GM12878 (cell line): ENCODE results near the gene PHLDA3. TPM values are rescaled to one million over a fixed set of nuclear protein-coding genes. Genes with fewer than 3 reads are reported as not detected.

Experiments
- ATAC-seq: fragments of 200-7000 bp; cut with Tn5 transposase; 3 replicates; pipeline ENCODE4 v1.9.1; 2020; ENCODE audit warnings: mild to moderate bottlenecking, moderate library complexity
- BruUV-seq: library from RNA; stranded (reverse); fragments of 400-500 nt; replicated peaks from 2 replicates; lab custom pipeline; 2021; lab: Mats Ljungman, UMichigan
- CTCF ChIA-PET: fragments of 300-600 bp; sonication (Branson Sonifier 250); formaldehyde crosslinking; extraction: SDS; loops from one replicate; lab custom pipeline; 2021; ENCODE audit warnings: inconsistent platforms; lab: Yijun Ruan, JAX
- POLR2A ChIA-PET: fragments of 350-600 bp; formaldehyde crosslinking; extraction: SDS; loops from one replicate; lab custom pipeline; 2021; ENCODE audit warnings: inconsistent platforms; lab: Charles Lee
- RAD21 ChIA-PET: fragments of 300-600 bp; sonication (Branson Sonifier 250); formaldehyde crosslinking; loops from one replicate; lab custom pipeline; 2023; ENCODE audit warnings: antibody characterized with exemption; ENCODE audit not compliant: unreplicated experiment; lab: Charles Lee
- SMC1A ChIA-PET: fragments of 300-600 bp; sonication (Branson Sonifier 250); formaldehyde crosslinking; loops from one replicate; lab custom pipeline; 2023; ENCODE audit not compliant: unreplicated experiment, uncharacterized antibody; lab: Charles Lee
- DNase-seq: peaks from one replicate; pipeline ENCODE4 v3.0.0-alpha.2; 2011; ENCODE audit warnings: low read depth, low spot score
- FAIRE-seq: peaks from 3 replicates; lab custom pipeline; 2011; peaks lifted over from hg19 to GRCh38; lab: Jason Lieb, UNC
- H2AFZ ChIP-seq: 2 replicates; pipeline ENCODE4 v1.6.0; 2011; ENCODE audit warnings: low read depth, low read length, control low read depth; ENCODE audit not compliant: control insufficient read depth
- H3K27ac ChIP-seq: 2 replicates; pipeline ENCODE4 v1.5.1; 2011; ENCODE audit warnings: control low read depth; ENCODE audit not compliant: control insufficient read depth, insufficient read depth
- H3K27me3 ChIP-seq, 2 experiments: replicated peaks in 1 of 2; 2 replicates each; pipeline versions ENCODE4 v1.6.0 to v1.6.1; 2011; ENCODE audit warnings: low read length in 1 of 2; ENCODE audit not compliant: control insufficient read depth in 2 of 2, insufficient read depth in 2 of 2
- H3K36me3 ChIP-seq, 2 experiments: 2 replicates each; pipeline ENCODE4 v1.5.1; 2011; ENCODE audit warnings: low read length in 1 of 2; ENCODE audit not compliant: control insufficient read depth in 2 of 2, insufficient read depth in 2 of 2
- H3K4me1 ChIP-seq: 2 replicates; pipeline ENCODE4 v1.6.1; 2011; ENCODE audit warnings: mild to moderate bottlenecking, low read length, moderate library complexity, mixed read lengths; ENCODE audit not compliant: control insufficient read depth, insufficient read depth
- H3K4me2 ChIP-seq: 2 replicates; pipeline ENCODE4 v1.6.0; 2011; ENCODE audit warnings: control low read depth; ENCODE audit not compliant: control insufficient read depth, insufficient read depth
- H3K4me3 ChIP-seq: fragments of 200-600 bp; sonication (generic); 2 replicates; pipeline ENCODE4 v1.5.1; 2016
- H3K79me2 ChIP-seq: 2 replicates; pipeline ENCODE4 v1.6.0; 2011; ENCODE audit warnings: low read length; ENCODE audit not compliant: control insufficient read depth, insufficient read depth
- H3K9ac ChIP-seq: 2 replicates; pipeline ENCODE4 v1.8.0; 2011; ENCODE audit warnings: low read length, control low read depth, mixed read lengths; ENCODE audit not compliant: control insufficient read depth, insufficient read depth
- H3K9me3 ChIP-seq: replicated peaks from 3 replicates; pipeline ENCODE4 v1.5.1; 2011; ENCODE audit warnings: mild to moderate bottlenecking, low read length; ENCODE audit not compliant: control insufficient read depth, insufficient read depth
- H4K20me1 ChIP-seq: 2 replicates; pipeline ENCODE4 v1.6.0; 2011; ENCODE audit not compliant: control insufficient read depth, insufficient read depth
- CBFB ChIP-seq: IDR thresholded peaks from 2 replicates; pipeline ENCODE4 v1.6.1; 2016; ENCODE audit warnings: antibody characterized with exemption, low read depth
- CEBPZ ChIP-seq: fragments of 150-350 bp; IDR thresholded peaks from 2 replicates; pipeline ENCODE4 v1.6.1; 2016; ENCODE audit warnings: low read depth, low read length
- CREM ChIP-seq: IDR thresholded peaks from 2 replicates; pipeline ENCODE4 v1.6.1; 2014; ENCODE audit warnings: antibody characterized with exemption, low read depth
- E2F4 ChIP-seq: IDR thresholded peaks from 2 replicates; pipeline ENCODE4 v1.6.1; 2012; ENCODE audit warnings: low read depth, low read length, improper control_type of control experiment
- KLF5 ChIP-seq: fragments of 450-650 bp; IDR thresholded peaks from 2 replicates; pipeline ENCODE4 v1.6.1; 2014; ENCODE audit warnings: mild to moderate bottlenecking; ENCODE audit not compliant: partially characterized antibody
- MAX ChIP-seq: IDR thresholded peaks from 2 replicates; pipeline ENCODE4 v1.6.1; 2012; ENCODE audit warnings: low read depth, low read length, improper control_type of control experiment
- RUNX3 ChIP-seq: IDR thresholded peaks from 2 replicates; pipeline ENCODE4 v1.6.1; 2012; ENCODE audit warnings: low read length, inconsistent platforms
- SUPT20H ChIP-seq: IDR thresholded peaks from 2 replicates; pipeline ENCODE4 v1.6.1; 2011; ENCODE audit warnings: low read depth, mild to moderate bottlenecking, low read length, moderate library complexity, borderline replicate concordance; ENCODE audit not compliant: control insufficient read depth
- TBL1XR1 ChIP-seq: IDR thresholded peaks from 2 replicates; pipeline ENCODE4 v1.6.1; 2012; ENCODE audit warnings: low read depth, low read length, improper control_type of control experiment
- TCF7 ChIP-seq: IDR thresholded peaks from 2 replicates; pipeline ENCODE4 v1.6.1; 2014; ENCODE audit warnings: antibody characterized with exemption, borderline replicate concordance
- YBX1 ChIP-seq: fragments of 450-650 bp; IDR thresholded peaks from 2 replicates; pipeline ENCODE4 v1.6.1; 2016; ENCODE audit warnings: antibody characterized with exemption
- YY1 ChIP-seq: IDR thresholded peaks from 2 replicates; pipeline ENCODE4 v1.6.1; 2011; ENCODE audit warnings: low read depth, mild to moderate bottlenecking, low read length
- ZNF207 ChIP-seq: fragments of 450-650 bp; IDR thresholded peaks from 2 replicates; pipeline ENCODE4 v1.6.1; 2014; ENCODE audit warnings: antibody characterized with exemption, mild to moderate bottlenecking, borderline replicate concordance
- ZNF24 ChIP-seq: fragments of 450-650 bp; IDR thresholded peaks from 2 replicates; pipeline ENCODE4 v1.6.1; 2017; ENCODE audit warnings: antibody characterized with exemption, mild to moderate bottlenecking
- ZNF384 ChIP-seq: IDR thresholded peaks from 2 replicates; pipeline ENCODE4 v1.6.1; 2012; ENCODE audit warnings: low read depth, mild to moderate bottlenecking, low read length, improper control_type of control experiment, borderline replicate concordance
- WGBS: methylation state at CpG from one replicate; pipeline ENCODE4 v1.1.6; 2016; ENCODE audit warnings: low lambda C conversion rate; ENCODE audit not compliant: insufficient replicate concordance, insufficient coverage; ENCODE audit errors: missing lambda C conversion rate; 5-methylcytosine and 5-hydroxymethylcytosine counted together
- in situ Hi-C: fragments of 300-500 bp; cut with MboI; formaldehyde crosslinking; loops from 9 replicates; pipeline ENCODE4 v1.14.3; 2018; ENCODE audit warnings: mixed read lengths
- intact Hi-C: fragments of 100-400 bp; cut with micrococcal nuclease; formaldehyde crosslinking; loops from one replicate; pipeline ENCODE4 v1.14.2; 2022; ENCODE audit not compliant: unreplicated experiment
- polyA plus RNA-seq, 11 experiments: library from polyadenylated mRNA; depleted of rRNA in 4 of 11; unstranded in 6 of 11; stranded (reverse) in 5 of 11; fragments of >200 nt; fragmentation: Nextera tagmentation in 4 of 11; fragmentation: Illumina TruSeq in 1 of 11; extraction: Ambion mirVana in 4 of 11; extraction: Trizol in 1 of 11; gene quantifications; 1 replicate in 1 of 11; 2 replicates in 10 of 11; pipeline versions ENCODE4 v1.2.1 to v1.2.3, GENCODE V29; 2011 to 2016; ENCODE audit warnings: inconsistent platforms in 2 of 11, missing spikeins in 2 of 11, low read depth in 1 of 11
- total RNA-seq, 4 experiments: library from RNA; depleted of rRNA in 3 of 4; stranded (reverse); fragments of >200 nt in 3 of 4; fragmentation: Illumina TruSeq in 1 of 4; extraction: Trizol in 1 of 4; gene quantifications; 2 replicates each; pipeline versions ENCODE4 v1.2.1 to v1.2.3, GENCODE V29; 2013 to 2021

Gene PHLDA3
- total and polyA plus RNA-seq, 10 of the 15 experiments (the other 5 are each of a cell fraction or from before 2014, with no cell fraction given), result 0.60 to 57.4 (median 21.8) TPM

GRCh38 chr1:201501812-201502510, 33.0 kb upstream of the PHLDA3 start (continued):
- TF ChIP-seq ZNF207 (no peak), YY1 (no peak), TCF7 (no peak), CREM (no peak), E2F4 (no peak), YBX1 (no peak)
- TF ChIP-seq, all 136 proteins: peak for 0

GRCh38 chr1:201501144-201501543, 32.2 kb upstream of the PHLDA3 start:
- Histone ChIP-seq H3K36me3 (no peaks in the 10 kb centered on the region; a peak in 1 of 4 replicates), H3K27ac (no peak overlapping the region), H3K4me3 (no peak overlapping the region), H3K4me2 (no peak overlapping the region), H4K20me1 (no peaks in the 10 kb centered on the region), H3K79me2 (peaks cover 16% of the 10 kb centered on the region), H3K9ac (no peak overlapping the region), H2AFZ (no peak overlapping the region), H3K27me3 (no peaks in the 10 kb centered on the region), H3K9me3 (no peaks in the 10 kb centered on the region), H3K4me1 (peaks cover 7% of the 10 kb centered on the region; the same call in 1 of the 2 replicates)
- ChIA-PET RAD21 (interaction anchor here (15.3 kb wide), 1 partner anchor 19 kb away, joined by 505 read pairs; no protein-coding TSS in a partner anchor), POLR2A (interaction anchor here (1.4 to 2.7 kb wide), 2 partner anchors 17 to 18 kb away, joined by 3 to 6 read pairs; no protein-coding TSS in a partner anchor), CTCF (interaction anchor here (1.6 to 13.1 kb wide), 3 partner anchors 11 to 54 kb away, joined by 6 to 198 read pairs (median 144); no protein-coding TSS in a partner anchor), SMC1A (interaction anchor here (1.1 to 18.7 kb wide), 5 partner anchors 11 to 65 kb away, joined by 4 to 514 read pairs (median 5); no protein-coding TSS in a partner anchor)
- intact Hi-C loops (no loop called here), in situ Hi-C loops (no loop called here)
- ATAC-seq, result no peak
- WGBS, result 94% methylated on average over 8 of the region's 8 CpGs
- DNase-seq, result no peak
- FAIRE-seq, result no peak
- no TSS peak for BruUV-seq
- no peak for TF ChIP-seq E2F4
- TF ChIP-seq CBFB, result no peak
- TF ChIP-seq KLF5, result no peak
- no peak for TF ChIP-seq MAX
- no peak for TF ChIP-seq CEBPZ
- no peak for TF ChIP-seq RUNX3
- no peak for TF ChIP-seq ZNF24
- no peak for TF ChIP-seq SUPT20H
- no peak for TF ChIP-seq ZNF384
- no peak for TF ChIP-seq TBL1XR1
- TF ChIP-seq CREM, result no peak
